Gastroesophageal sphincter (tissue), 4 donors: ENCODE measurements around the gene RNF4. TPM values are rescaled to one million over a fixed set of nuclear protein-coding genes. Genes with fewer than 3 reads are reported as not detected.
A peak's percentile ranks its signal among the peaks of the same experiment; 100 is the strongest.
"Not testable (repeated sequence)": the region's sequence is repeated elsewhere in the genome, so short reads cannot be mapped to it uniquely, and the experiment has no call there.

Experiments
- ATAC-seq: fragments of 150-250 bp; one replicate; pipeline ENCODE4 v1.9.1; 2016; ENCODE audit warnings: mild to moderate bottlenecking, moderate library complexity
- H3K27ac ChIP-seq, 4 donors: fragments of 200-600 bp; sonication (generic) in 3 of 4; 1 replicate in 3 of 4; 2 replicates in 1 of 4; pipeline ENCODE4 v1.5.1; 2016 to 2019
- H3K27me3 ChIP-seq: fragments of 200-600 bp; sonication (generic); one replicate; pipeline ENCODE4 v1.5.1; 2019
- H3K36me3 ChIP-seq, 2 donors: fragments of 200-600 bp; sonication (generic); one replicate each; pipeline ENCODE4 v1.5.1; 2019; ENCODE audit warnings: control low read depth in 1 of 2
- H3K4me1 ChIP-seq, 3 donors: fragments of 200-600 bp; sonication (generic); 1 replicate in 2 of 3; 2 replicates in 1 of 3; pipeline ENCODE4 v1.5.1; 2016 to 2019; ENCODE audit warnings: control low read depth in 2 of 3
- H3K4me3 ChIP-seq, 2 donors: fragments of 200-600 bp; sonication (generic); one replicate each; pipeline ENCODE4 v1.5.1; 2019; ENCODE audit warnings: mild to moderate bottlenecking in 1 of 2, moderate library complexity in 1 of 2
- H3K9me3 ChIP-seq, 3 donors: fragments of 200-600 bp; sonication (generic); one replicate each; pipeline ENCODE4 v1.5.1; 2017 to 2019; ENCODE audit warnings: control low read depth in 2 of 3
- CTCF ChIP-seq, 4 experiments: fragments of 200-600 bp in 2 of 4; fragments of 450-650 bp in 2 of 4; sonication (generic) in 1 of 4; IDR thresholded peaks; one replicate each; pipeline ENCODE4 v1.5.1; 2017 to 2019; ENCODE audit warnings: antibody characterized with exemption in 4 of 4, mild to moderate bottlenecking in 2 of 4, moderate library complexity in 2 of 4
- EP300 ChIP-seq: sonication (generic); formaldehyde crosslinking; IDR thresholded peaks from one replicate; pipeline ENCODE4 v1.6.1; 2017; ENCODE audit warnings: antibody characterized with exemption, mild to moderate bottlenecking
- POLR2A ChIP-seq, 2 donors: fragments of 450-650 bp; IDR thresholded peaks; one replicate each; pipeline ENCODE4 v1.6.1; 2017; ENCODE audit warnings: antibody characterized with exemption in 2 of 2, mild to moderate bottlenecking in 2 of 2, moderate library complexity in 1 of 2
- POLR2AphosphoS5 ChIP-seq: sonication (generic); formaldehyde crosslinking; IDR thresholded peaks from one replicate; pipeline ENCODE4 v1.6.1; 2017; ENCODE audit warnings: antibody characterized with exemption
- WGBS, 2 donors: methylation state at CpG; one replicate each; pipeline ENCODE4 v1.1.5; 2018; ENCODE audit warnings: low coverage in 1 of 2; 5-methylcytosine and 5-hydroxymethylcytosine counted together
- total RNA-seq, 4 donors: library from RNA; depleted of rRNA; stranded (reverse); fragments of >200 nt; gene quantifications; one replicate each; pipeline ENCODE4 v1.1.0, GENCODE V29; 2016

The RNF4 gene
- total RNA-seq, 4 donors from 2014 or later: 30.2 to 64.3 (median 43.1) TPM

- Histone ChIP-seq H3K4me1 (peaks cover 3 to 20% (median 5%) of the 10 kb centered on the region in 3 donors), H3K4me3 (no peak overlapping the region), H3K27ac (no peak overlapping the region), H3K27me3 (no peaks in the 10 kb centered on the region), H3K9me3 (no peaks in the 10 kb centered on the region), H3K36me3 (peaks cover 0 to 90% of the 10 kb centered on the region in 2 donors)
- 91 to 96% methylated on average over 6 of the region's 15 CpGs for WGBS, 2 donors
- no peak for ATAC-seq
- TF ChIP-seq EP300: no peak
- TF ChIP-seq CTCF (IDR thresholded peaks at IDR 0.05): no peak
- no peak for TF ChIP-seq POLR2AphosphoS5
Measured at GRCh38 chr4:2512396-2513135, 43.7 kb downstream of the RNF4 start.

GRCh38 chr4:2514193-2514592, 45.3 kb downstream of the RNF4 start:
- Histone ChIP-seq H3K4me1 (peaks cover 3 to 20% (median 5%) of the 10 kb centered on the region in 3 donors), H3K36me3 (peaks cover 0 to 78% of the 10 kb centered on the region in 2 donors)
- H3K4me3 ChIP-seq, H3K27me3 ChIP-seq, H3K27ac ChIP-seq, H3K9me3 ChIP-seq, ATAC-seq: not testable (repeated sequence)
- WGBS, 2 donors: 100% methylated on average over 3 of the region's 9 CpGs; no CpG with 5 or more reads in 1 of the 2 donors

- H3K4me3 ChIP-seq, H3K27ac ChIP-seq, H3K9me3 ChIP-seq, H3K27me3 ChIP-seq, ATAC-seq: not testable (repeated sequence)
- Histone ChIP-seq H3K36me3 (peaks cover 0 to 70% of the 10 kb centered on the region in 2 donors), H3K4me1 (peaks cover 3 to 20% (median 5%) of the 10 kb centered on the region in 3 donors)
- 47 to 50% methylated on average over 1 to 3 of the region's 11 CpGs for WGBS, 2 donors
Measured at GRCh38 chr4:2514944-2515343, 46.0 kb downstream of the RNF4 start.

- 15 to 43% methylated on average over 2 of the region's 4 CpGs for WGBS, 2 donors
- Histone ChIP-seq H3K36me3 (peaks cover 0 to 60% of the 10 kb centered on the region in 2 donors), H3K4me3 (no peak overlapping the region), H3K4me1 (peaks cover 3 to 20% (median 5%) of the 10 kb centered on the region in 3 donors), H3K9me3 (no peaks in the 10 kb centered on the region), H3K27me3 (no peaks in the 10 kb centered on the region), H3K27ac (peak overlapping the region in 2 of 4 donors; percentile 15 to 37)
- ATAC-seq: peak; percentile 39
- no peak for TF ChIP-seq POLR2A (IDR thresholded peaks at IDR 0.05)
- no peak for TF ChIP-seq EP300
- TF ChIP-seq POLR2AphosphoS5: no peak
- TF ChIP-seq CTCF (IDR thresholded peaks at IDR 0.05): no peak
Measured at GRCh38 chr4:2515830-2516550, 47.1 kb downstream of the RNF4 start.

GRCh38 chr4:2516635-2517034, 47.7 kb downstream of the RNF4 start:
- TF ChIP-seq EP300: no peak
- H3K27ac ChIP-seq: peak overlapping the region in 1 of 4 donors; percentile 37
- H3K27me3 ChIP-seq: no peaks in the 10 kb centered on the region
- peaks cover 0 to 56% of the 10 kb centered on the region in 2 donors for H3K36me3 ChIP-seq
- 60% methylated on average over 1 of the region's 2 CpGs; no CpG with 5 or more reads in 1 of the 2 donors for WGBS, 2 donors
- H3K9me3 ChIP-seq: no peaks in the 10 kb centered on the region
- peaks cover 3 to 20% (median 5%) of the 10 kb centered on the region in 3 donors for H3K4me1 ChIP-seq
- no peak overlapping the region for H3K4me3 ChIP-seq
- no peak for ATAC-seq

- H3K4me1 ChIP-seq: no peaks in the 10 kb centered on the region
- no peak overlapping the region for H3K27ac ChIP-seq
- ATAC-seq: no peak
- TF ChIP-seq POLR2A (IDR thresholded peaks at IDR 0.05) (no peak), EP300 (no peak), CTCF (IDR thresholded peaks at IDR 0.05) (no peak), POLR2AphosphoS5 (no peak)
- H3K4me3 ChIP-seq: no peak overlapping the region
- WGBS, 2 donors: 84 to 100% methylated on average over 2 to 5 of the region's 9 CpGs
- H3K9me3 ChIP-seq: no peaks in the 10 kb centered on the region
- H3K27me3 ChIP-seq: no peaks in the 10 kb centered on the region
- no peaks in the 10 kb centered on the region for H3K36me3 ChIP-seq
Measured at GRCh38 chr4:2526559-2526958, 57.7 kb downstream of the RNF4 start.
